Mesendoderm (in vitro differentiated cells): Measurements from ENCODE around the gene SRBD1.

Experiments
- DNase-seq: peaks from one replicate; pipeline ENCODE4 v3.0.0; 2013
- H2AK5ac ChIP-seq: 2 replicates; pipeline ENCODE4 v1.6.1; 2013; ENCODE audit warnings: low read length, inconsistent platforms
- H2BK120ac ChIP-seq: 2 replicates; pipeline ENCODE4 v1.6.1; 2013; ENCODE audit warnings: low read depth, mild to moderate bottlenecking, low read length, moderate library complexity, mixed read lengths
- H2BK15ac ChIP-seq: replicated peaks from 2 replicates; pipeline ENCODE4 v1.6.1; 2013; ENCODE audit warnings: low read depth, mild to moderate bottlenecking, moderate library complexity
- H2BK5ac ChIP-seq: 2 replicates; pipeline ENCODE4 v1.6.1; 2013; ENCODE audit warnings: low read length, inconsistent platforms
- H3K18ac ChIP-seq: 2 replicates; pipeline ENCODE4 v1.6.1; 2013; ENCODE audit warnings: mild to moderate bottlenecking, low read length, mixed read lengths
- H3K23ac ChIP-seq: one replicate; pipeline ENCODE4 v1.6.1; 2013; ENCODE audit warnings: low read length
- H3K27ac ChIP-seq: 2 replicates; pipeline ENCODE4 v1.5.1; 2013; ENCODE audit warnings: low read depth, mild to moderate bottlenecking, inconsistent platforms, low read length, moderate library complexity
- H3K27me3 ChIP-seq: 2 replicates; pipeline ENCODE4 v1.6.1; 2013; ENCODE audit warnings: low read length, control low read depth, mild to moderate bottlenecking, inconsistent platforms; ENCODE audit not compliant: insufficient read depth, poor library complexity
- H3K36me3 ChIP-seq: 2 replicates; pipeline ENCODE4 v1.6.1; 2013; ENCODE audit warnings: low read length, inconsistent platforms; ENCODE audit not compliant: control insufficient read depth, insufficient read depth
- H3K4ac ChIP-seq: one replicate; pipeline ENCODE4 v1.6.1; 2013; ENCODE audit warnings: low read depth, mild to moderate bottlenecking, low read length, moderate library complexity
- H3K4me1 ChIP-seq: 2 replicates; pipeline ENCODE4 v1.6.1; 2013; ENCODE audit warnings: low read depth, low read length, inconsistent platforms; ENCODE audit not compliant: control insufficient read depth
- H3K4me2 ChIP-seq: 2 replicates; pipeline ENCODE4 v1.6.1; 2013; ENCODE audit warnings: low read length
- H3K4me3 ChIP-seq: 2 replicates; pipeline ENCODE4 v1.5.1; 2013; ENCODE audit warnings: mild to moderate bottlenecking, low read length
- H3K56ac ChIP-seq: one replicate; pipeline ENCODE4 v1.6.1; 2013; ENCODE audit warnings: low read length
- H3K79me1 ChIP-seq: 2 replicates; pipeline ENCODE4 v1.6.1; 2013; ENCODE audit warnings: low read length, inconsistent platforms
- H3K79me2 ChIP-seq: 2 replicates; pipeline ENCODE4 v1.6.1; 2013; ENCODE audit warnings: mild to moderate bottlenecking, low read length; ENCODE audit not compliant: control insufficient read depth, insufficient read depth
- H3K9ac ChIP-seq: 2 replicates; pipeline ENCODE4 v1.6.1; 2013; ENCODE audit warnings: low read length, inconsistent platforms
- H4K5ac ChIP-seq: one replicate; pipeline ENCODE4 v1.6.1; 2013; ENCODE audit warnings: low read length
- H4K8ac ChIP-seq: one replicate; pipeline ENCODE4 v1.6.1; 2013; ENCODE audit warnings: low read depth, mild to moderate bottlenecking, control low read depth, low read length, moderate library complexity
- WGBS: extraction: QIAGEN DNeasy Blood & Tissue Kit; methylation state at CpG from one replicate; pipeline ENCODE4 v1.1.7; 2013; ENCODE audit warnings: low lambda C conversion rate, missing lambda C conversion rate; ENCODE audit not compliant: insufficient coverage; ENCODE audit errors: extremely low coverage; 5-methylcytosine and 5-hydroxymethylcytosine counted together

SRBD1 gene

DNA sequence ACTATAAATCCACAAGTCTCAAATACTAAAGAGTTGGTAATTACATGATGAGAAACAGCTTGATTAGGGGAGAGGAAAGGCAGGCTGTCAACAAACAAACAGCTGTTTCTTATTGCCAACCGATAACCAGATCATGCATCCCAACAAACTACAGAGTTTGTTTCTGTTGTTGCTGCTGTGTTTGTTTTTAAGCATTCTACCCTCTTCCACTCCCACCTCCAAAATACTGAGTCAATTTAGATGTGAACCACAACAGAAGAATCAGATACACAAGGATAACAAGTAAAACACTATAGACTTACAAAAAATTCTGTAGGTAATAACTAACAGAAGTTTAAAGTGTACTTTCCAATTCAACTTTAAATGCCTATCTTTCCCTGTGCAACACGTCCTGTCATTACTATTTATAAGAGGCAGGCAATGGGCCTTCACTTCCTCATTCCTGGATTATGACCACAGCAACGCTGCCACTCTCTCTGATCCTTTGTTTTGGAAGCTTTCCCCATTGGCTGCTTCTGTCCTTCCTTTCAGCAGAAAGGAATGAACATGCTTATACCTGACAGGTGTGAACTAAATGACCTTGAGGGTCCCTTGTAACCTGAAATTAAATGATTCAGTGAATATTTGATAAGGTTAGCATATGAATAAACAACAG is 152.0 kb downstream of the SRBD1 start:
- no peaks in the 10 kb centered on the region for H3K27me3 ChIP-seq
- H3K36me3 ChIP-seq = no peaks in the 10 kb centered on the region
- no peaks in the 10 kb centered on the region for H3K4me1 ChIP-seq
- no peak overlapping the region for H3K18ac ChIP-seq
- H3K56ac ChIP-seq = no peak overlapping the region
- peak; percentile 88 for DNase-seq
- no peaks in the 10 kb centered on the region for H3K79me1 ChIP-seq
- no peak overlapping the region for H2AK5ac ChIP-seq
- no peak overlapping the region for H3K9ac ChIP-seq
- H3K79me2 ChIP-seq = no peaks in the 10 kb centered on the region
- peak overlapping the region; percentile 56 for H4K8ac ChIP-seq
- H3K23ac ChIP-seq = no peak overlapping the region
- H3K4ac ChIP-seq = no peak overlapping the region
- no peak overlapping the region for H3K27ac ChIP-seq
- no peak overlapping the region for H2BK5ac ChIP-seq
- H4K5ac ChIP-seq = no peak overlapping the region
- no peak overlapping the region for H3K4me2 ChIP-seq
- no peak overlapping the region for H2BK15ac ChIP-seq
- no peak overlapping the region for H3K4me3 ChIP-seq
- no peak overlapping the region for H2BK120ac ChIP-seq
- no CpG with 5 or more reads among the region's 3 CpGs for WGBS

DNA sequence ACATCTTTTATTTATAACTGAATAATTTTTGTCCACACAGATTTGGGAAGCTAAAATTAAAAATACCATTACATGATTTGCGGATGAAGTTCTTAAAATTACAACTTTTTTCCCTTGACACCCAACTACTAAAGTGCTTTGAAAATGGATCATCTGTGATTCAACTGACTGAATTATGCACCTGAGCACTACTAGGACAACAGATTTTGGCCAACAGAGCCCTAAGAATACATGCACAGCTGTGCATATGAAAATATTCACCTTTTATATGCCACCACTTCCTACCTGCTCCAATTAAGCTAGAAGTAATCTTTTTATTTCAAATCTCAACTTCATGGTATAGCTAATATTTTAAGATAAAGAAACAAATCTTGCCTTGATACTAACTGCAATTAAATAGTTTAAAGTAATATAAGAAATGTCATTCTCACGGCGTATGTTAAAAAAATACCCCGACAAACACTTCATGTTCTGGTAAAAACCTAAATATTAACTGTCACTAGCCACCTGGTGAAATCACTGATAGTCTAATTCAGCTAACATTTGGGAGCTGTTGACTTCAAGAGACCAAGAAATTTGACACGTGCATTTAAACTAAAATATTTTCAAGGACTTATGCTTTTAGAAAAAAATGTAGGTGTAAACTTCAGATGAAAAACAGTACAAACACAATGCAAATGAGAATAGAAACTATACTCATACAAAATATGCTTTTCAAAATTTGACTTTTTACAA is 153.7 kb downstream of the SRBD1 start:
- H4K5ac ChIP-seq = no peak overlapping the region
- H3K4ac ChIP-seq = no peak overlapping the region
- H4K8ac ChIP-seq = no peak overlapping the region
- WGBS = no CpG with 5 or more reads among the region's 5 CpGs
- H3K56ac ChIP-seq = no peak overlapping the region
- no peaks in the 10 kb centered on the region for H3K27me3 ChIP-seq
- no peak overlapping the region for H3K23ac ChIP-seq
- H3K4me2 ChIP-seq = no peak overlapping the region
- no peak overlapping the region for H3K18ac ChIP-seq
- no peak overlapping the region for H2BK120ac ChIP-seq
- H3K4me3 ChIP-seq = no peak overlapping the region
- H3K36me3 ChIP-seq = no peaks in the 10 kb centered on the region
- H2BK5ac ChIP-seq = no peak overlapping the region
- no peak overlapping the region for H2BK15ac ChIP-seq
- H3K9ac ChIP-seq = no peak overlapping the region
- no peaks in the 10 kb centered on the region for H3K79me2 ChIP-seq
- H3K79me1 ChIP-seq = no peaks in the 10 kb centered on the region
- H3K27ac ChIP-seq = no peak overlapping the region
- DNase-seq = no peak
- H3K4me1 ChIP-seq = no peaks in the 10 kb centered on the region
- no peak overlapping the region for H2AK5ac ChIP-seq

GRCh38 chr2:45452866-45453265 is 158.2 kb downstream of the SRBD1 start:
- Histone ChIP-seq H3K27ac (no peak overlapping the region), H2BK15ac (no peak overlapping the region), H2AK5ac (no peak overlapping the region), H2BK120ac (no peak overlapping the region), H3K18ac (no peak overlapping the region), H3K4me2 (no peak overlapping the region), H3K36me3 (no peaks in the 10 kb centered on the region), H4K8ac (no peak overlapping the region), H3K4me3 (no peak overlapping the region), H2BK5ac (no peak overlapping the region), H4K5ac (no peak overlapping the region), H3K27me3 (no peaks in the 10 kb centered on the region), H3K4ac (no peak overlapping the region), H3K56ac (no peak overlapping the region), H3K4me1 (no peaks in the 10 kb centered on the region), H3K23ac (no peak overlapping the region), H3K9ac (no peak overlapping the region), H3K79me1 (no peaks in the 10 kb centered on the region), H3K79me2 (no peaks in the 10 kb centered on the region)
- WGBS = no CpG with 5 or more reads among the region's 4 CpGs
- DNase-seq = no peak

GRCh38 chr2:45450634-45451033 is 160.4 kb downstream of the SRBD1 start:
- Histone ChIP-seq H3K4me1 (no peaks in the 10 kb centered on the region), H3K4me3 (no peak overlapping the region), H3K56ac (no peak overlapping the region), H3K36me3 (no peaks in the 10 kb centered on the region), H2BK120ac (no peak overlapping the region), H3K27me3 (no peaks in the 10 kb centered on the region), H3K9ac (no peak overlapping the region), H4K5ac (no peak overlapping the region), H2BK5ac (no peak overlapping the region), H3K27ac (no peak overlapping the region), H2AK5ac (no peak overlapping the region), H4K8ac (no peak overlapping the region), H3K79me2 (no peaks in the 10 kb centered on the region), H3K18ac (no peak overlapping the region), H3K4me2 (no peak overlapping the region), H3K23ac (no peak overlapping the region), H3K4ac (no peak overlapping the region), H3K79me1 (no peaks in the 10 kb centered on the region), H2BK15ac (no peak overlapping the region)
- no peak for DNase-seq
- WGBS = no CpG with 5 or more reads among the region's 2 CpGs

DNA sequence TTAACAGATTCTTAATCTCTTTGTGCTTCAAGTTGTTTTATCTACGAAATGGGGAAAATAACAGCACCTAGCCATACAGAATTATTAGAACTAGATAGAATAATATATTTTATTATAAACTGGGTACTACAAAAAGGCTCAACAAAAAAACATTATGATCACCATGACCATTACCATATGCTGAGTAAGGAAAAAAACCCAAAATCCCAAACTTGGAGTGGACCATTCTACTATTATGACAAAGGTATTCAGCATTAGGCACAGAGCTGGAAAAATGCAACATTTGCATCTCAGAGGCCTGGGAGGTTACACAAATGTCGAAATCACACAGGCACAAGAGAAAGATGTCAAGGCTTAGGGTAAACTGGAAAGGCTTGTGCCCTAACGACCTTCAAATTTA is 162.8 kb downstream of the SRBD1 start:
- H4K5ac ChIP-seq = no peak overlapping the region
- H3K4ac ChIP-seq = no peak overlapping the region
- no peak overlapping the region for H3K4me3 ChIP-seq
- no peak overlapping the region for H4K8ac ChIP-seq
- no peak overlapping the region for H3K18ac ChIP-seq
- no peak overlapping the region for H3K4me2 ChIP-seq
- no peaks in the 10 kb centered on the region for H3K4me1 ChIP-seq
- no peaks in the 10 kb centered on the region for H3K79me1 ChIP-seq
- no peak overlapping the region for H2AK5ac ChIP-seq
- no peak overlapping the region for H3K23ac ChIP-seq
- no peak overlapping the region for H2BK5ac ChIP-seq
- no peak overlapping the region for H3K27ac ChIP-seq
- no peaks in the 10 kb centered on the region for H3K36me3 ChIP-seq
- no peak overlapping the region for H3K56ac ChIP-seq
- no peaks in the 10 kb centered on the region for H3K27me3 ChIP-seq
- H3K79me2 ChIP-seq = no peaks in the 10 kb centered on the region
- DNase-seq = no peak
- no peak overlapping the region for H2BK120ac ChIP-seq
- no CpG with 5 or more reads among the region's 3 CpGs for WGBS
- no peak overlapping the region for H2BK15ac ChIP-seq
- no peak overlapping the region for H3K9ac ChIP-seq
